HepG2 (cell line): ENCODE data around the gene C2orf80. TPM values are rescaled to one million over a fixed set of nuclear protein-coding genes. Genes with fewer than 3 reads are reported as not detected.
A peak's percentile ranks its signal among the peaks of the same experiment; 100 is the strongest.

Experiments used
- BCL6 ChIP-seq: IDR thresholded peaks from 2 replicates; pipeline ENCODE4 v1.6.1; 2016; ENCODE audit warnings: missing genetic modification reagents, missing compliant biosample characterization
- FOXJ3 ChIP-seq: sonication (generic); formaldehyde crosslinking; IDR thresholded peaks from 2 replicates; pipeline ENCODE4 v1.4.0; 2020; ENCODE audit warnings: missing genetic modification reagents, mild to moderate bottlenecking, borderline replicate concordance
- GATAD1 ChIP-seq: IDR thresholded peaks from 2 replicates; pipeline ENCODE4 v1.6.1; 2016; ENCODE audit warnings: missing genetic modification reagents, missing compliant biosample characterization
- HNRNPK ChIP-seq: fragments of 200-400 bp; formaldehyde crosslinking; IDR thresholded peaks from 2 replicates; pipeline ENCODE4 v1.6.1; 2018; ENCODE audit warnings: low read length, low read depth, moderate library complexity, mild to moderate bottlenecking; ENCODE audit not compliant: poor library complexity, severe bottlenecking
- PHF8 ChIP-seq: sonication (generic); formaldehyde crosslinking; IDR thresholded peaks from 2 replicates; pipeline ENCODE4 v1.5.0; 2020; ENCODE audit warnings: missing genetic modification reagents
- PITX1 ChIP-seq: sonication (generic); formaldehyde crosslinking; IDR thresholded peaks from 2 replicates; pipeline ENCODE4 v1.5.1; 2020; ENCODE audit warnings: mild to moderate bottlenecking, missing genetic modification reagents
- SIX1 ChIP-seq: sonication (generic); formaldehyde crosslinking; IDR thresholded peaks from 2 replicates; pipeline ENCODE4 v1.4.0; 2020; ENCODE audit warnings: missing genetic modification reagents, borderline replicate concordance
- THYN1 ChIP-seq: sonication (generic); formaldehyde crosslinking; IDR thresholded peaks from 2 replicates; pipeline ENCODE4 v1.8.1; 2023; ENCODE audit warnings: low read depth, mild to moderate bottlenecking, moderate library complexity, missing genetic modification reagents, borderline replicate concordance
- XBP1 ChIP-seq: sonication (generic); formaldehyde crosslinking; IDR thresholded peaks from 2 replicates; pipeline ENCODE4 v1.5.0; 2020; ENCODE audit warnings: missing genetic modification reagents
- ZFP1 ChIP-seq: IDR thresholded peaks from 2 replicates; pipeline ENCODE4 v1.6.1; 2016
- ZNF17 ChIP-seq: sonication (generic); formaldehyde crosslinking; IDR thresholded peaks from 2 replicates; pipeline ENCODE4 v1.5.0; 2020; ENCODE audit warnings: mild to moderate bottlenecking, missing genetic modification reagents
- ZNF550 ChIP-seq: sonication (generic); formaldehyde crosslinking; IDR thresholded peaks from 2 replicates; pipeline ENCODE4 v1.4.0; 2020; ENCODE audit warnings: mild to moderate bottlenecking, missing genetic modification reagents, borderline replicate concordance
- ZNF562 ChIP-seq: sonication (generic); formaldehyde crosslinking; IDR thresholded peaks from 2 replicates; pipeline ENCODE4 v1.8.0; 2022; ENCODE audit warnings: missing genetic modification reagents, borderline replicate concordance
- ZNF781 ChIP-seq: sonication (generic); formaldehyde crosslinking; IDR thresholded peaks from 2 replicates; pipeline ENCODE4 v1.5.1; 2020; ENCODE audit warnings: borderline replicate concordance, mild to moderate bottlenecking, missing genetic modification reagents; ENCODE audit errors: not compliant biosample characterization
- ZSCAN25 ChIP-seq: sonication (generic); formaldehyde crosslinking; IDR thresholded peaks from 2 replicates; pipeline ENCODE4 v1.8.0; 2022; ENCODE audit warnings: mild to moderate bottlenecking, missing genetic modification reagents
- polyA plus RNA-seq, 8 experiments: library from polyadenylated mRNA; depleted of rRNA in 3 of 8; stranded (reverse) in 7 of 8; unstranded in 1 of 8; fragments of >200 nt; fragmentation: Illumina TruSeq in 4 of 8; extraction: Trizol in 4 of 8; gene quantifications; 2 replicates each; pipeline versions ENCODE4 v1.2.1 to v1.2.3, GENCODE V29; 2011 to 2016; ENCODE audit warnings: low read depth in 4 of 8, missing spikeins in 1 of 8, mixed read lengths in 1 of 8; ENCODE audit not compliant: insufficient read depth in 1 of 8
- total RNA-seq, 5 experiments: library from RNA; depleted of rRNA; stranded (reverse); fragments of >200 nt; fragmentation: Illumina TruSeq; extraction: Trizol; gene quantifications; 2 replicates each; pipeline ENCODE4 v1.2.3, GENCODE V29; 2016; ENCODE audit warnings: low read depth in 1 of 5
- TF ChIP-seq, protein P1 (sequence below): sonication (generic); formaldehyde crosslinking; IDR thresholded peaks from 2 replicates; pipeline ENCODE4 v1.5.1; 2020; ENCODE audit warnings: missing genetic modification reagents, mild to moderate bottlenecking, borderline replicate concordance
- TF ChIP-seq, protein P2 (sequence below): sonication (generic); formaldehyde crosslinking; IDR thresholded peaks from 2 replicates; pipeline ENCODE4 v1.4.0; 2020; ENCODE audit warnings: missing genetic modification reagents, borderline replicate concordance
- TF ChIP-seq, protein P3 (sequence below): fragments of 450-650 bp; IDR thresholded peaks from 2 replicates; pipeline ENCODE4 v1.6.1; 2017
- TF ChIP-seq, protein P4 (sequence below): IDR thresholded peaks from 2 replicates; pipeline ENCODE4 v1.6.1; 2018; ENCODE audit warnings: missing genetic modification reagents, mild to moderate bottlenecking, missing compliant biosample characterization
- TF ChIP-seq, protein P5 (sequence below): sonication (generic); formaldehyde crosslinking; IDR thresholded peaks from 2 replicates; pipeline ENCODE4 v1.4.0; 2020; ENCODE audit warnings: mild to moderate bottlenecking, missing genetic modification reagents

The C2orf80 gene
- total and polyA plus RNA-seq, 2 of the 13 experiments (the other 11 are each of a cell fraction or from before 2014, with no cell fraction given), result not detected

DNA sequence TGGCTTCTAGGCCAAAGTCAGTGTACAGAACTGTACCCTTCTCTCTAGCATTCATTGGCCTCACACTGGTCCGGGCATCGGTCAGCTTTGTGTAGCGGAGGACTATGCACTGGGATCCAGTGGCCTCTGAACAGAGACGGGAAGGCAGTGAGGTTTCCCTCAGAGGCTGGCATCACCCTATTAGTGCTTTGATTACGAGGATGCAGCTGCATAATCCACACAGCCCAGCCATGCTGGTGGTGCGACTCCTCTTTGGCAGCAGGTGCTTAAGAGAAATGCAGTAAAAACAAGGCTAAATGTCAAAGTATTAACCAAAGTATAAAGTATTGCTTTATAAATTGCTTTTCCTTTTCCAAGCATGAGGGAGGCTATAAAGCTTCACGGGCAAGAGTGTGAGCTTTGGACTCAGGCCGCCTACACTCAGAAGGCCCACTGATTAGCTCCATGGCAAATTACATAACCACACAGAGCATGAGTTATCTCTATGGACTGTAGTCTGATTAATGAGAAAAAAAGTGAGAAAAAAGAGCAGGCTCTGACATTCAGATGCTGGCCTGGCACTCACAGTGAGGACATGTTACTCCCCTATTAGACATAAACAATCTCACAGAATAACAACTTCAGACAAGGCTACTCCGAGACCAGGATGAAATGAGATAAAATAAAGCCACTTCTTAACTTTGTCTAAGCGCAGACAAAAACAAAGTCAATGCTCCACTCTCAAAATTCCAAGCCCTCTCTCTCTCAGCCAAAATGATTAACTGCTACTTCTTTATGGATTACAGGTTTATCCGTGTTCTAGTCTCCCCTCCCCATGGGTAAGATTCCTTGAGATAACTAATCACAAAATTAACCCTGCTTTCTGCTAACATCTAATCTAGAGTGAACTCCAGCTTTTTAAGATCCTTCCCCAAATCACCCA lies 53.8 kb downstream of the C2orf80 start (continued):
- no peak for TF ChIP-seq ZSCAN25
- TF ChIP-seq ZNF562, result no peak
- no peak for TF ChIP-seq XBP1
- TF ChIP-seq, protein P1, sequence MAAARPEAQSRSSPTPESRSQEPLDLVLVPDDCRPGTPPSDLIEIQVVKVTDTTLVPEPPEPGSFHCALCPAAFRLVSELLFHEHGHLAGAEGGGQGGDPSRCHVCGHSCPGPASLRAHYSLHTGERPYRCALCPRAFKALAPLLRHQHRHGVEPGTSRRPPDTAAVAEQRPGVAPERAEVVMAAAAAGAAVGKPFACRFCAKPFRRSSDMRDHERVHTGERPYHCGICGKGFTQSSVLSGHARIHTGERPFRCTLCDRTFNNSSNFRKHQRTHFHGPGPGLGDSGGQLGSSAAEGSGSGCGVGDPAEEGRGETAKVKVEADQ (CRISPR knock-in tag), result no peak
- peak; percentile 24; the same call in 1 of the 2 replicates for TF ChIP-seq GATAD1
- TF ChIP-seq, protein P2, sequence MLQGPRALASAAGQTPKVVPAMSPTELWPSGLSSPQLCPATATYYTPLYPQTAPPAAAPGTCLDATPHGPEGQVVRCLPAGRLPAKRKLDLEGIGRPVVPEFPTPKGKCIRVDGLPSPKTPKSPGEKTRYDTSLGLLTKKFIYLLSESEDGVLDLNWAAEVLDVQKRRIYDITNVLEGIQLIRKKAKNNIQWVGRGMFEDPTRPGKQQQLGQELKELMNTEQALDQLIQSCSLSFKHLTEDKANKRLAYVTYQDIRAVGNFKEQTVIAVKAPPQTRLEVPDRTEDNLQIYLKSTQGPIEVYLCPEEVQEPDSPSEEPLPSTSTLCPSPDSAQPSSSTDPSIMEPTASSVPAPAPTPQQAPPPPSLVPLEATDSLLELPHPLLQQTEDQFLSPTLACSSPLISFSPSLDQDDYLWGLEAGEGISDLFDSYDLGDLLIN (CRISPR knock-in tag), result no peak
- TF ChIP-seq, protein P3, sequence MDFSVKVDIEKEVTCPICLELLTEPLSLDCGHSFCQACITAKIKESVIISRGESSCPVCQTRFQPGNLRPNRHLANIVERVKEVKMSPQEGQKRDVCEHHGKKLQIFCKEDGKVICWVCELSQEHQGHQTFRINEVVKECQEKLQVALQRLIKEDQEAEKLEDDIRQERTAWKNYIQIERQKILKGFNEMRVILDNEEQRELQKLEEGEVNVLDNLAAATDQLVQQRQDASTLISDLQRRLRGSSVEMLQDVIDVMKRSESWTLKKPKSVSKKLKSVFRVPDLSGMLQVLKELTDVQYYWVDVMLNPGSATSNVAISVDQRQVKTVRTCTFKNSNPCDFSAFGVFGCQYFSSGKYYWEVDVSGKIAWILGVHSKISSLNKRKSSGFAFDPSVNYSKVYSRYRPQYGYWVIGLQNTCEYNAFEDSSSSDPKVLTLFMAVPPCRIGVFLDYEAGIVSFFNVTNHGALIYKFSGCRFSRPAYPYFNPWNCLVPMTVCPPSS, result no peak
- peak; percentile 77 for TF ChIP-seq PITX1 (CRISPR knock-in tag)
- TF ChIP-seq ZNF781 (CRISPR knock-in tag), result no peak
- TF ChIP-seq, protein P4, sequence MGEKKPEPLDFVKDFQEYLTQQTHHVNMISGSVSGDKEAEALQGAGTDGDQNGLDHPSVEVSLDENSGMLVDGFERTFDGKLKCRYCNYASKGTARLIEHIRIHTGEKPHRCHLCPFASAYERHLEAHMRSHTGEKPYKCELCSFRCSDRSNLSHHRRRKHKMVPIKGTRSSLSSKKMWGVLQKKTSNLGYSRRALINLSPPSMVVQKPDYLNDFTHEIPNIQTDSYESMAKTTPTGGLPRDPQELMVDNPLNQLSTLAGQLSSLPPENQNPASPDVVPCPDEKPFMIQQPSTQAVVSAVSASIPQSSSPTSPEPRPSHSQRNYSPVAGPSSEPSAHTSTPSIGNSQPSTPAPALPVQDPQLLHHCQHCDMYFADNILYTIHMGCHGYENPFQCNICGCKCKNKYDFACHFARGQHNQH, result peak; percentile 34
- TF ChIP-seq BCL6 (CRISPR knock-in tag), result peak; percentile 33; the same call in 1 of the 2 replicates
- no peak for TF ChIP-seq HNRNPK
- TF ChIP-seq ZNF550 (CRISPR knock-in tag), result no peak
- no peak for TF ChIP-seq SIX1
- TF ChIP-seq PHF8, result 0 out of 2 replicates have a peak, but pooled peaks have one; percentile 24
- TF ChIP-seq ZNF17 (CRISPR knock-in tag), result no peak
- no peak for TF ChIP-seq THYN1 (CRISPR knock-in tag)
- no peak for TF ChIP-seq FOXJ3 (CRISPR knock-in tag)
- TF ChIP-seq, protein P5, sequence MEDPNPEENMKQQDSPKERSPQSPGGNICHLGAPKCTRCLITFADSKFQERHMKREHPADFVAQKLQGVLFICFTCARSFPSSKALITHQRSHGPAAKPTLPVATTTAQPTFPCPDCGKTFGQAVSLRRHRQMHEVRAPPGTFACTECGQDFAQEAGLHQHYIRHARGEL, result no peak
- peak; percentile 48; the same call in 1 of the 2 replicates for TF ChIP-seq ZFP1 (CRISPR knock-in tag)
